HL-60 (cell line): ENCODE data around the gene TUT7.

Experiments used
- GABPA ChIP-seq: IDR thresholded peaks from 2 replicates; pipeline ENCODE4 v1.6.1; 2012; ENCODE audit warnings: low read depth
- TF ChIP-seq, protein P1 (sequence below): IDR thresholded peaks from one replicate; pipeline ENCODE4 v1.5.1; 2011; ENCODE audit warnings: low read length, control low read depth, inconsistent platforms; ENCODE audit not compliant: insufficient read depth

DNA sequence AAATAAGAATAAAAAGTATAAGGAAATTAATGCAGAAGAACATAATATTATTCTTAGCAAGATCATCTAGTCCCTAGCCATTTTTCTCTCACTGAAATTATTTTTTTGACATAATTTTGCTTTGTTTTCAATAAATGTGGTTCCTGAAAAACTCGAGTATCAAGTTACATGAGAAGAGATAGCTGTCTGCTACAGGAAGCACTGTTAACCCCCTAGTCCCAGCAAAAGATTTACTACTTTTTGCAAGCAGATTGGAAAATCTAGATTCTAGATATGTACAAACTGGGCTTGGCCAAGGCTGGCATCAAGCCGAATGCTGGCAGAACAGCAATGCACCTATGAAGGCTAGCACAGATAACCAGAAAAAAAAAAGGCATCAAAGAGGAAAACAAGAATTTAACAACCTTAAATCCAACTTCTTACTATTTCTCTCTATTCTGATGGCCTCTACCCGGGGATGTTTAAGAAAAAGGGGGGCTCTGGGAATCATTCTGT lies 49.9 kb downstream of the TUT7 start:
- TF ChIP-seq, protein P1, sequence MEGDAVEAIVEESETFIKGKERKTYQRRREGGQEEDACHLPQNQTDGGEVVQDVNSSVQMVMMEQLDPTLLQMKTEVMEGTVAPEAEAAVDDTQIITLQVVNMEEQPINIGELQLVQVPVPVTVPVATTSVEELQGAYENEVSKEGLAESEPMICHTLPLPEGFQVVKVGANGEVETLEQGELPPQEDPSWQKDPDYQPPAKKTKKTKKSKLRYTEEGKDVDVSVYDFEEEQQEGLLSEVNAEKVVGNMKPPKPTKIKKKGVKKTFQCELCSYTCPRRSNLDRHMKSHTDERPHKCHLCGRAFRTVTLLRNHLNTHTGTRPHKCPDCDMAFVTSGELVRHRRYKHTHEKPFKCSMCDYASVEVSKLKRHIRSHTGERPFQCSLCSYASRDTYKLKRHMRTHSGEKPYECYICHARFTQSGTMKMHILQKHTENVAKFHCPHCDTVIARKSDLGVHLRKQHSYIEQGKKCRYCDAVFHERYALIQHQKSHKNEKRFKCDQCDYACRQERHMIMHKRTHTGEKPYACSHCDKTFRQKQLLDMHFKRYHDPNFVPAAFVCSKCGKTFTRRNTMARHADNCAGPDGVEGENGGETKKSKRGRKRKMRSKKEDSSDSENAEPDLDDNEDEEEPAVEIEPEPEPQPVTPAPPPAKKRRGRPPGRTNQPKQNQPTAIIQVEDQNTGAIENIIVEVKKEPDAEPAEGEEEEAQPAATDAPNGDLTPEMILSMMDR, result no peak
- no peak for TF ChIP-seq GABPA
